Cardiac fibroblast (primary cell): Measurements from ENCODE around the gene TMEM138.

Source experiments
- DNase-seq, 2 donors: peaks; one replicate each; pipeline versions ENCODE4 v3.0.0 to v3.0.0-alpha.2; 2010; ENCODE audit warnings: low read depth in 2 of 2
- H3K4me3 ChIP-seq, 2 donors: replicated peaks in 1 of 2; 1 replicate in 1 of 2; 2 replicates in 1 of 2; pipeline ENCODE4 v1.5.1; 2011; ENCODE audit warnings: low read depth in 2 of 2, low read length in 2 of 2, mild to moderate bottlenecking in 2 of 2, moderate library complexity in 1 of 2
- CTCF ChIP-seq: IDR thresholded peaks from one replicate; pipeline ENCODE4 v1.5.1; 2011; ENCODE audit warnings: low read depth, mild to moderate bottlenecking, low read length, inconsistent platforms

TMEM138 gene

GRCh38 chr11:61341706-61342105, 20.5 kb upstream of the TMEM138 start:
- no peak overlapping the region for H3K4me3 ChIP-seq
- TF ChIP-seq CTCF: no peak
- no peak for DNase-seq

- no peak for DNase-seq
- no peak overlapping the region for H3K4me3 ChIP-seq
- no peak for TF ChIP-seq CTCF
These were observed 19.9 kb upstream of the TMEM138 start for GRCh38 chr11:61342207-61342803.

GRCh38 chr11:61343792-61344745, 18.1 kb upstream of the TMEM138 start:
- no peak overlapping the region for H3K4me3 ChIP-seq
- no peak for TF ChIP-seq CTCF
- DNase-seq: no peak

GRCh38 chr11:61345170-61345610, 17.0 kb upstream of the TMEM138 start:
- TF ChIP-seq CTCF: no peak
- no peak overlapping the region for H3K4me3 ChIP-seq
- no peak for DNase-seq

- no peak for TF ChIP-seq CTCF
- no peak overlapping the region for H3K4me3 ChIP-seq
- DNase-seq: no peak
These were observed 16.0 kb upstream of the TMEM138 start for GRCh38 chr11:61345954-61346843.

- no peak overlapping the region for H3K4me3 ChIP-seq
- peak; percentile 83 to 86 for DNase-seq
- TF ChIP-seq CTCF: peak; percentile 12
These were observed 14.2 kb upstream of the TMEM138 start for GRCh38 chr11:61347916-61348461.
